Astrocyte (in vitro differentiated cells and primary cell): Measurements from ENCODE around the gene ADGRE1. TPM values are rescaled to one million over a fixed set of nuclear protein-coding genes. Genes with fewer than 3 reads are reported as not detected.

ENCODE experiments used
- DNase-seq: peaks from one replicate; pipeline ENCODE4 v3.0.0-alpha.2; 2010; ENCODE audit warnings: low read depth
- FAIRE-seq: peaks from 2 replicates; lab custom pipeline; 2011; peaks lifted over from hg19 to GRCh38; lab: Jason Lieb, UNC
- H2AFZ ChIP-seq: 2 replicates; pipeline ENCODE4 v1.6.0; 2012; ENCODE audit warnings: low read depth, low read length, inconsistent platforms
- H3K27ac ChIP-seq: 2 replicates; pipeline ENCODE4 v1.5.1; 2011; ENCODE audit warnings: low read depth, low read length, inconsistent platforms
- H3K27me3 ChIP-seq: 2 replicates; pipeline ENCODE4 v1.6.0; 2011; ENCODE audit warnings: low read length, inconsistent platforms; ENCODE audit not compliant: insufficient read depth
- H3K36me3 ChIP-seq: 2 replicates; pipeline ENCODE4 v1.5.1; 2011; ENCODE audit warnings: low read length, inconsistent platforms; ENCODE audit not compliant: insufficient read depth
- H3K4me1 ChIP-seq: 2 replicates; pipeline ENCODE4 v1.5.1; 2011; ENCODE audit warnings: low read length, inconsistent platforms; ENCODE audit not compliant: insufficient read depth
- H3K4me2 ChIP-seq: 2 replicates; pipeline ENCODE4 v1.6.0; 2012; ENCODE audit warnings: low read length, inconsistent platforms
- H3K4me3 ChIP-seq: 2 replicates; pipeline ENCODE4 v1.5.1; 2011; ENCODE audit warnings: low read depth, mild to moderate bottlenecking, low read length, inconsistent platforms; ENCODE audit not compliant: insufficient read depth
- H3K79me2 ChIP-seq: 2 replicates; pipeline ENCODE4 v1.6.0; 2012; ENCODE audit warnings: mild to moderate bottlenecking, low read length, inconsistent platforms; ENCODE audit not compliant: insufficient read depth
- H3K9ac ChIP-seq: 2 replicates; pipeline ENCODE4 v1.6.0; 2012; ENCODE audit warnings: mild to moderate bottlenecking, low read length, inconsistent platforms
- H3K9me3 ChIP-seq: 2 replicates; pipeline ENCODE4 v1.5.1; 2012; ENCODE audit warnings: low read depth, mild to moderate bottlenecking, low read length, inconsistent platforms; ENCODE audit not compliant: insufficient read depth
- H4K20me1 ChIP-seq: 2 replicates; pipeline ENCODE4 v1.6.0; 2012; ENCODE audit warnings: low read length, inconsistent platforms; ENCODE audit not compliant: insufficient read depth
- H3K27ac Mint-ChIP-seq: one replicate; pipeline ENCODE4 v1.8.0; 2021; ENCODE audit warnings: mild to moderate bottlenecking, mixed read lengths; ENCODE audit not compliant: unreplicated experiment
- H3K27me3 Mint-ChIP-seq: one replicate; pipeline ENCODE4 v1.8.0; 2021; ENCODE audit warnings: low read depth, mixed read lengths; ENCODE audit not compliant: unreplicated experiment
- H3K36me3 Mint-ChIP-seq: one replicate; pipeline ENCODE4 v1.8.0; 2021; ENCODE audit warnings: low read depth, mixed read lengths; ENCODE audit not compliant: unreplicated experiment
- H3K4me1 Mint-ChIP-seq: one replicate; pipeline ENCODE4 v1.8.0; 2021; ENCODE audit warnings: low read depth, mixed read lengths; ENCODE audit not compliant: unreplicated experiment
- H3K4me3 Mint-ChIP-seq: one replicate; pipeline ENCODE4 v1.8.0; 2021; ENCODE audit warnings: mild to moderate bottlenecking, moderate library complexity, mixed read lengths; ENCODE audit not compliant: unreplicated experiment
- H3K9me3 Mint-ChIP-seq: one replicate; pipeline ENCODE4 v1.8.0; 2021; ENCODE audit warnings: mild to moderate bottlenecking, mixed read lengths; ENCODE audit not compliant: unreplicated experiment
- CTCF ChIP-seq: IDR thresholded peaks from 2 replicates; pipeline ENCODE4 v1.5.1; 2011; ENCODE audit warnings: low read depth, mild to moderate bottlenecking, inconsistent platforms, low read length, moderate library complexity; ENCODE audit not compliant: insufficient read depth
- EZH2 ChIP-seq: IDR thresholded peaks from 2 replicates; pipeline ENCODE4 v1.6.1; 2012; ENCODE audit warnings: mild to moderate bottlenecking, low read length, inconsistent platforms; ENCODE audit not compliant: insufficient read depth
- total RNA-seq: library from RNA; stranded (reverse); gene quantifications from 2 replicates; pipeline ENCODE4 v1.2.1, GENCODE V29; 2021

ADGRE1 gene
- total RNA-seq, 1 donor from 2014 or later = not detected

- no peaks in the 10 kb centered on the region for H3K9me3 ChIP-seq
- no peak overlapping the region for H3K27ac Mint-ChIP-seq
These were observed 9.6 kb upstream of the ADGRE1 start for GRCh38 chr19:6877766-6878165.

GRCh38 chr19:6886277-6886897 lies 992 bp upstream of the ADGRE1 start:
- no peak overlapping the region for H3K9ac ChIP-seq
- no peaks in the 10 kb centered on the region for H3K36me3 Mint-ChIP-seq
- H3K9me3 ChIP-seq = no peaks in the 10 kb centered on the region
- no peaks in the 10 kb centered on the region for H3K4me1 Mint-ChIP-seq
- no peaks in the 10 kb centered on the region for H3K4me1 ChIP-seq
- H3K4me2 ChIP-seq = no peak overlapping the region
- H3K36me3 ChIP-seq = no peaks in the 10 kb centered on the region
- H3K79me2 ChIP-seq = no peaks in the 10 kb centered on the region
- no peak overlapping the region for H2AFZ ChIP-seq
- H3K27ac ChIP-seq = no peak overlapping the region
- no peaks in the 10 kb centered on the region for H3K27me3 Mint-ChIP-seq
- no peak overlapping the region for H3K4me3 Mint-ChIP-seq
- no peaks in the 10 kb centered on the region for H4K20me1 ChIP-seq
- no peak for FAIRE-seq
- DNase-seq = no peak
- H3K4me3 ChIP-seq = no peak overlapping the region
- TF ChIP-seq EZH2 (no peak), CTCF (no peak)
- peaks cover 10% of the 10 kb centered on the region for H3K9me3 Mint-ChIP-seq
- no peaks in the 10 kb centered on the region for H3K27me3 ChIP-seq
- no peak overlapping the region for H3K27ac Mint-ChIP-seq

More at GRCh38 chr19:6877766-6878165, 9.6 kb upstream of the ADGRE1 start:
- H3K9me3 Mint-ChIP-seq = peaks cover 13% of the 10 kb centered on the region
- Histone ChIP-seq H3K4me1 (no peaks in the 10 kb centered on the region), H4K20me1 (no peaks in the 10 kb centered on the region), H3K27me3 (no peaks in the 10 kb centered on the region), H2AFZ (no peak overlapping the region), H3K79me2 (no peaks in the 10 kb centered on the region), H3K9ac (no peak overlapping the region), H3K27ac (no peak overlapping the region), H3K4me3 (no peak overlapping the region), H3K36me3 (no peaks in the 10 kb centered on the region), H3K4me2 (no peak overlapping the region)
- H3K27me3 Mint-ChIP-seq = no peaks in the 10 kb centered on the region
- no peaks in the 10 kb centered on the region for H3K4me1 Mint-ChIP-seq
- FAIRE-seq (no peak), DNase-seq (no peak)
- H3K4me3 Mint-ChIP-seq = no peak overlapping the region
- H3K36me3 Mint-ChIP-seq = no peaks in the 10 kb centered on the region
- TF ChIP-seq CTCF (no peak), EZH2 (no peak)

- Histone ChIP-seq H3K9ac (no peak overlapping the region), H3K27ac (no peak overlapping the region), H3K79me2 (no peaks in the 10 kb centered on the region), H2AFZ (no peak overlapping the region), H3K36me3 (no peaks in the 10 kb centered on the region), H3K4me2 (no peak overlapping the region), H3K27me3 (no peaks in the 10 kb centered on the region), H3K9me3 (peaks cover 2% of the 10 kb centered on the region), H3K4me1 (no peaks in the 10 kb centered on the region), H3K4me3 (no peak overlapping the region), H4K20me1 (no peaks in the 10 kb centered on the region)
- DNase-seq (no peak), FAIRE-seq (no peak)
- Mint-ChIP-seq H3K4me1 (no peaks in the 10 kb centered on the region), H3K27ac (no peak overlapping the region), H3K9me3 (peaks cover 13% of the 10 kb centered on the region), H3K4me3 (no peak overlapping the region), H3K27me3 (no peaks in the 10 kb centered on the region), H3K36me3 (no peaks in the 10 kb centered on the region)
- TF ChIP-seq EZH2 = no peak
- TF ChIP-seq CTCF = no peak
These were observed 1.6 kb downstream of the ADGRE1 start for GRCh38 chr19:6888967-6889366.
